Glomerular visceral epithelial cell (primary cell): Measurements from ENCODE around the gene SMURF1.

Experiments used
- DNase-seq: peaks from one replicate; pipeline ENCODE4 v3.0.0-alpha.2; 2016; ENCODE audit errors: extremely low spot score

Gene SMURF1

GRCh38 chr7:99098286-99098823 lies 45.6 kb downstream of the SMURF1 start:
- no peak for DNase-seq

- DNase-seq, result no peak
Measured at GRCh38 chr7:99097730-99098129, 46.2 kb downstream of the SMURF1 start.

DNA sequence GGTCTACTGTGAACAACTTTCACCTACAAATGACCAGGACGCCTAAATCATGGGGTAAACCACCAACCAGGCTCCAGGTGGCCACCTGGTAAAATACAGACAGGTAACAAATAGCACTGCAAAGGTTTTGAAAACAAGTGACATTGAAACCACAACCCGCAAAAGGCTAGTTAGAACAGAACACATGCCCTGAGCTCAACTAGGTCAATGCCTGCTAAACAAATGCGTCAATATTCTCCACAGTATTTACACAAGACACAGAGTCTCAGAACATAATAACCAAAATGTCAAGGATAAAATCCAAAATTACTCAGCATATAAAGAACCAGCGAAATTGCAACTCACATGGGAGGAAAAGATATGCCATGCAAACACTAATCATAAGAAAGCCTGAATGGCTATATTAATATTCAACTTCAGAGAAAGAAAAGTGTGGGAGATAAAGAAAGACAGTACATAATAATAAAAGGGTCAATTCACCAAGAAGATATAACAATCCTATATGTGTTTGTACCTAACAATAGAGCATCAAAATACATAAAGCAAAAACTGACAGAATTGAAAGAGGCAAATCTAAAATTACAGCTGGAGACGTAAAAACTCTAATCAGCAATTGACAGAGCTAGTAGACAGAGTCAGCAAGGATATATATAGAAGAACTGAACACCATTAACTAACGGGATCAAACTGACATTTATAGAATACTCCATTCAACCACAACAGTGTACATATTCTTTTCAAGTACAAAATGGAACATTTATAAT lies 47.6 kb downstream of the SMURF1 start:
- no peak for DNase-seq

DNA sequence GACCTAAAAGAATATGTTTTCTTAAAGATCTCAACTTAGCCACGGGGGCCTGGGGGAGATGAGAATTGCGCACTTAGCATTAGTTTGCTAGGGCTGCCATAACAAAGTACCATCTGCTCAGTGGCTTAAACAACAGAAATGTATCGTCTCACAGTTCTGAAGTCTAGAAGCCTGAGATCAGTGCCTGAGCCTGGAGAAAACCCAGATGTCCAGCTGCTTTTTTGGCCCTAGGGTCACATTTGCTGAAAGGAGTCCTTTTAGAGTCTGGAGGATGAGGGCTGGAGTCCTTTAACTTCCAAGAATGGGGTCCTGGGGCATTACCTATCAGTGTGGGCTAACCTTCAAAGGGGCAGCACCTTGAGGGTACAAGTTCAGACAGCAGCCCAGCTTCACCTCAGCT lies 48.2 kb downstream of the SMURF1 start:
- no peak for DNase-seq

- DNase-seq, result no peak
Measured at GRCh38 chr7:99094401-99094800, 49.5 kb downstream of the SMURF1 start.

DNA sequence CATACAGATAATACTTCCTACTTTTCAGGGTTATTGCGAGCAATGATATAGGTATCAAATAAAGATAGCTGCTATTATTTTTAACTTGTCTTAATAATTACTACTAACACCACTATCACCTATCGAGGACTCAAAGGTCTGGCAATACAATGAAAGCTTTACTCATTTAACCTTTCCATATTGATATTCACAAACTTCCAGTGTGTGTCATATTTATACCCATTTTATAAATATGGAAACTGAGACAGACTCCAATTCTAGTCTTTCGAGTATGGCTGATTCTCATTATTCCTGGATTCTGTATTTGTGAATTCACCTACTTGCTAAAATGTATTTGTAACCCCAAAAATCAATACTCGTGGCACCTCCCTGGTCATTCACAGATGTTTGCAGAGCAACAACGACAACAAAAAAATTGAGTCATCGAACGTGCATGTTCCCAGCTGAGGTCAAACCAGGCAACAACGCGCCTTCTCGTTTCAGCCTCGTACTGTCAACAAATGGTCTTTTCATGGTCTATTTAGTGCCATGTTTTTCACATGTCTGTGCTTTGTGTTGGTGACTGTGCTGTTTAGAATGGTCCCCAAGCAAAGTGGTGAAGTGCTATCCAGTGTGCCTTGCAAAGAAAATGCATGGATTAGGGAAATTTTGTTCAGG lies 51.7 kb downstream of the SMURF1 start:
- no peak for DNase-seq

DNA sequence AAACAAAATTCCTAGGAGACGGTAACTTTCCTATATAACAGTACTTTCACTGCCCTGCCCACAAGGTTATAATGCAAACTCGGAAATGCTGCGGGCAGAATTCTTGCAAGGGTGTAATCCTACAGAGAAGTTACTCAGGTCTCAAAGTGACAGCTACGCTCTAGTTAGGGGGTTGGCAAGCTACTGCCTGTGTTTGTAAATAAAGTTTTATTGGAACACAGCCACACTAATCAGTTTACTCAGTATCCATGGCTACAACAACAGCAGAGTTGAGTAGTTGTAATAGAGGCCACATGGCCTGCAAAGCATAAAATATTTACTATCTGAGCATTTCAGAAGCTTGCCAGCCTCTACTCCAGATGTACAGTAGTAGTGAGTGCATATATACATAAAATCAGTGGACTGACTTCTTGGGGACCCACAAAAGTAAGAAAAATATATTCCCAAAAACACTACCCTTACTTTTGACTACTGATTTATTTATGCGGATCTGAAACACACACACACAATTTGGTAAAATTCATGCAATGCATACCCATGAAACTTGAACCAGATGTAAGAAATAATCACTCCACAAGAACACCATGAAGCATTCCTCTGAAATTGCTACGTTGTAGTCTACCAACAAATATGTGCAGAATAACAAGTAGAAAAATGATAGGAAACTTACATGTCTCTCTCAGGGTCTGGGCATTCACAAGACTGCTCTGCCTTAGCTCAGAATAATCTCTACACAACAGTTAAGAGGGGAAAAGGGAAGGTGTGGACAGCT lies 53.0 kb downstream of the SMURF1 start:
- DNase-seq, result no peak

DNA sequence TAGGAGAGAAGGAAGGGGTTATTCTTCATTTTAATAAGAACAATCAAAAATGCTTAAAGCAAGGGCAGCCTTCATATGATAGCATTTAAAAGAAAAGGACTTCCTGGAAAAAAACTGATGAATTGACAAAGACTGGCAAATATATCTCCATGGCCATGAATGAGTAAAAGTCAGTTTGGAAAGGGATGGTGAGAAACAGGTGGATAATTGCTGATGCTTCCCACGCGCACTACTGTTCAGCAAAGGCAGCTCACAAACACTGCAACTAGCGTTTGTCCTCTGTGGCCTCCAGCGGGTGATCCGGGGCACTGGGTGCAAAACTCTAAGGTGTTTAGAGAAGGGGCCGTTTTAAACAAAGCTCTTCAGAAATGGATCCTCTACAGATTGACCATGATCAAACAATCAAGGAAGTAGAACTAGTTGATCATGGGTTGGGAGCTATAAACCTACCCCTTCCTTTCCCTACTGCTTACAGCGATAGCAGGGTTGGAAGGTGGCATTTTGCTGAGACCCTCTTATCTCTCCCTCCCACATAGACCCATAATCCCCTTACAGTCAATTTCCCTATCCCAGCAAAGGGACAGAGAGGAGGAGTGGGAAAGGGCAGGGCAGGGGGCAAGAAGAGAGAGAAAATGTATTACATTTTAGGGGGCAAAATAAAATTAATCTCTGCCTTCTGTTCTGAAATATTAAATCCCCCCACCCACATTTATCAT lies 53.8 kb downstream of the SMURF1 start:
- no peak for DNase-seq

GRCh38 chr7:99086944-99087343 lies 57.0 kb downstream of the SMURF1 start:
- DNase-seq, result no peak

GRCh38 chr7:99086532-99086931 lies 57.4 kb downstream of the SMURF1 start:
- no peak for DNase-seq

GRCh38 chr7:99083733-99084132 lies 60.2 kb downstream of the SMURF1 start:
- DNase-seq, result no peak

- no peak for DNase-seq
Measured at GRCh38 chr7:99083068-99083651, 60.7 kb downstream of the SMURF1 start.

DNA sequence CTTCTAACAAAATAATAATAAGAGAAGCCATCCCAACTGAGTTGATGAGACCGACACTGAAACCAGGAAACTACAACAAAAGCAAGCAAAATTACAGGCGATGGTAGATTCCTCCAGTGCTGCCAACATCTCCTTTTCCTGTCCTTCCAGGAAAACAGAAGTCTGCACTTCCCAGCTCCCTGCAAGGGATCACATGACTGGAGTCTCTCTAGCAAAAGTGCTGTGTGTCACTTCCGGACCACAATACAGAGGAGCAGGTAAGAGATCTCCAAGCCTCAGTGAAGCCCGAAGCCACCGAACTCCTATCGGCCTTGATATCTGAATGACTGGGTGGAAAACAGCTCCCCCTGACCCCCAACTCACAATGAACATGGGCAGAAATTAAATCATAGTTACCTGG lies 63.2 kb downstream of the SMURF1 start:
- DNase-seq, result no peak

GRCh38 chr7:99079104-99079503 lies 64.8 kb downstream of the SMURF1 start:
- DNase-seq, result no peak

GRCh38 chr7:99078416-99078815 lies 65.5 kb downstream of the SMURF1 start:
- DNase-seq, result no peak

DNA sequence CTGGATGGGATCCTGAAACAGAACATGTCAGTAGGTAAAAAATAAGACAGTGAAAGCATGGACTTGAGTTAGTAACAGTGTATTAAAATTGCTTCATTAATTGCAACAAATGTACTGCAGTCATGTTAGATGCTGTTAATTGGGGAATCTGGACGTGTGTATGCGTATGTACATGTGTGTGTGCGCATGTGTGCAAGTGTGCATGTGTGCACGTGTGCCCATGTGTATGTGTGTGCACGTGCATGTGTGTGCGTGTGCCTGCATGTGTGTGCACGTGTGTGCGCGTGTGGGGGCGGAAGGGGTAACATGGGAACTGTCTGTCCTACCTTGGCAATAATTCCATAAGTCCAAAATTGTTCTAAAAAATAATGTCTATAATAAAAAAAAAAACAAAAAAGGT lies 67.3 kb downstream of the SMURF1 start:
- no peak for DNase-seq

- no peak for DNase-seq
Measured at GRCh38 chr7:99073839-99074446, 70.0 kb downstream of the SMURF1 start.

- DNase-seq, result peak; percentile 7
Measured at GRCh38 chr7:99072126-99072525, 71.8 kb downstream of the SMURF1 start.

DNA sequence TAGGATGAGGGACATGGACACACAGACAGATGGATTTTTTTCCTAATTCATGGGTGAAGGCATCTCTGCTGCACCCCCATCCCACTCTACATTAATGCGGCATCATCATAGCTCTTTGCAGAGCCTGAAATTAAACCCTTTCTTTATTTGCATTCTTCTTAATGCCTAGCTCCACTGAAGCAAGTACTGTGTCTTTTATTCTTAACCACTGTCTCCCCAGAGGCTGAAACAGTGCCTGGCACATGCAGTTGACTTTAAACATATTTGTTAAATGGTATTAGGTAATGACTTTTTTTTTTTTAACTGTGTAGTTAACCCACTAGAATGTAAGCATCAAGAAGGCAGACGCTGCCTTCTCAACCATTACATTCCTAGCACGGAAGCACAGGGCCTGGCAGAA lies 73.5 kb downstream of the SMURF1 start:
- no peak for DNase-seq

DNA sequence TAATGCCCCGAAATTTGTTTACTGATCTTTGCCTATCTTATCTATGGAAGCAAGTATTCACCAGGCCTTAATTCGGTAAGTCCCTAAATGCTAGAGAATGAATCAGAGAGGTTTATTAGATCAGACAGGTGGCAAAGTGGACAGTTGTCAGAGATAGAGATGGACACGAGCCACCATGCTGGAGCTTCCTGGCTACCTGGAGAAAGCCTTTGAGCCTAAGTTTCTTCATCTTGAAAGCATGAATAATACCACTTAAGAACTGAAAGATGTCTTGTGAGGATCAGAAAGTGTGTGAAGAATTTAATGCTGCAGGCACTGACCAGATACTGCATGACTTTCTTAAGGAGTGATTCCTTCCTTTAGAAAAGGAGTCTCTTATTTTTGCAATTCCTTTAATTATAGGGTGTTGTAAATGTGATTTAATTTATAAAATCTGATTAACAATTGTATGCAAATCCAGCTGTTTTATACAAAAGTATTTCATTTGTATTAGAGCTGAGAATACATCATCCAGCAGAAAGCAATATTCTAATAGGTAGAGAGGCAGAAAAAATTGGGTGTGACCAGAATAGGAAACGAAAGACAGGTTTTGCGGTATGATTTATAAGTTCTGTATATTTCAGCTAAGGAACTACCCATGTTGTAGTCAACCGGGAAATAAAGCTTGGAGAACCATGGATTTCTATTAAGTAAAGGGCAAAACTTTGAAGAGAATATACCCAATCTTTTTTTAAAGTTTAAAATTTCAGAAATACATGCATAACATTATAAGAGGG lies 82.7 kb downstream of the SMURF1 start:
- no peak for DNase-seq
